GM18520 (cell line): ENCODE results near the gene GDI1.
"Not testable (repeated sequence)": the region's sequence is repeated elsewhere in the genome, so short reads cannot be mapped to it uniquely, and the experiment has no call there.

Experiments used
- ATAC-seq: cut with Tn5 transposase; IDR thresholded peaks from one replicate; pipeline ENCODE4 v1.9.1; 2021; ENCODE audit not compliant: unreplicated experiment

GDI1 gene

DNA sequence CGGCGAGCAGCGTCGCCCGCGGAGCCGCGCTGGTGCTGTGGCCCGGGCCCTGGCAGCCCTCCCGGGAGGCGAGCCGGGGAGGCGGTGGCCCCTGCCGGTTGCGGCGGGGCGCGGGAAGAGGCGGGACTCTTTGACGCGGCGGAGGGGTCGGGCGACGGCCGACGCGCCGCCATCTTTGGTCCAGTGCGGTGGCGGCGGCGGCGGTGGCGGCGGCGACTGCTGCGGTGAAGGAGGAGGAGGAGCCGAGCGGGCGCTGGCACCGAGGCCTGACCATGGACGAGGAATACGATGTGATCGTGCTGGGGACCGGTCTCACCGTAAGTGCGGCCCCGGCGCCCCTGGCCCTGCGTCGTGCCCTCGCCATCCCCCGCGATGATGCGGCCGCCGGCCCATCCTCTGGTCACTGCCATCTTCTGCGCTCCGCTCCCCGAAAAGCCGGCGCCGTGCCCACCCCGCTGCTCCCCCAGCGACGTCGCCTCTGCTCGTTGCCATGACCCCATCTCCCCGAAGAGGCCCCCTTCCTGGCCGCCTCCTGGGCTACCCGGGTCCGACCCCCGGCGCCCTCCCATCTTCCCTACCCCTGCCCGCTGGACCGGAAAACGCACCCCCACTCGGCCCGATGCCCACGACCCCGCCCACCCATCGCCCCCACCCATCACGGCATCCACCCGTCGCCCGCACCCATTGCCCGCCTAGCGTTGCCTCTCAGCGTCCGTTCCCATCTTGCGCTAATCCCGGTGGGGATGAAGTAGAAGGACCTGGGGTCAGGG lies at the start of gene GDI1:
Gene GDI1, plus strand, starts transcription at position 172 of the 770 bp plus-strand sequence. Its CDS starts 101 bp downstream, at position 273.
- ATAC-seq: no peak

DNA sequence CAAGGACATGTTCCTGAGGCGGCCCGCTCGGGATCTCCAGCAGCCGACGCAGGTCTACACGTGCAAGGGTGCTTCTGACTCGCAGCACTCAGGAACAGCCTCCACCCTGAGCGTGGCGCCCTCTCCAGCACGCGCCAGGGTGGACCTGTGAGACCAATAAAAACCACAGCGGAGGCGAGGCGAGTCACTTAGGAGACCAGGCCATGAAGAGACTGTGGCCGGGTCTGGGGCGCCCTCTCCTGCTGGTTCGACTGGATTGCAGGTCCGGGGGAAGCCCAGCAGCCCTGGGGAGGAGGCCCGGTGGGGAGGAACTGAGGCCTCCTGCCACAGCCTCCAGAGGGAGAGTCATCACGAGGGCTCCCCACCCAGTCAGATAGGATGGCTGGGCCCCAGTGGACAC lies 48.9 kb upstream of the GDI1 start:
- ATAC-seq: not testable (repeated sequence)

DNA sequence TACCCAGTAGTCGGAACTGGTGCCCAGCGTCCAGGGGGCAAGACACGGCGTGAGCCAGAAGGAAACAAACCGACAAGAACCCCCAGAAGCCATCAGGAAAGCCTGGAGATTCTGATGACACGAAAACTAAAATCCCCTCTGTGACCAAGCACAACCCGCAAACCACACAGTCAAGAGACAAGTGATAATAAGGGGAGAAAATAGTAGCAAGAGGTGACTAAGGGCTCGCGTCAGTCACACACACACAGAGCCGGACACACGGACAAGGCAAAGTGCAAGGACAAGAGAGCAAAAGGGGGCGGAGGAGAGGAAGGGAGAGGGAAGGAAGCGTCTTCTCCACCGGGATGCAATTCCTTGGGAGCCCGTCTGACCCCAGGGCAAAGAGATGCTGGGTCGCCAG lies 48.3 kb upstream of the GDI1 start:
- ATAC-seq: not testable (repeated sequence)

DNA sequence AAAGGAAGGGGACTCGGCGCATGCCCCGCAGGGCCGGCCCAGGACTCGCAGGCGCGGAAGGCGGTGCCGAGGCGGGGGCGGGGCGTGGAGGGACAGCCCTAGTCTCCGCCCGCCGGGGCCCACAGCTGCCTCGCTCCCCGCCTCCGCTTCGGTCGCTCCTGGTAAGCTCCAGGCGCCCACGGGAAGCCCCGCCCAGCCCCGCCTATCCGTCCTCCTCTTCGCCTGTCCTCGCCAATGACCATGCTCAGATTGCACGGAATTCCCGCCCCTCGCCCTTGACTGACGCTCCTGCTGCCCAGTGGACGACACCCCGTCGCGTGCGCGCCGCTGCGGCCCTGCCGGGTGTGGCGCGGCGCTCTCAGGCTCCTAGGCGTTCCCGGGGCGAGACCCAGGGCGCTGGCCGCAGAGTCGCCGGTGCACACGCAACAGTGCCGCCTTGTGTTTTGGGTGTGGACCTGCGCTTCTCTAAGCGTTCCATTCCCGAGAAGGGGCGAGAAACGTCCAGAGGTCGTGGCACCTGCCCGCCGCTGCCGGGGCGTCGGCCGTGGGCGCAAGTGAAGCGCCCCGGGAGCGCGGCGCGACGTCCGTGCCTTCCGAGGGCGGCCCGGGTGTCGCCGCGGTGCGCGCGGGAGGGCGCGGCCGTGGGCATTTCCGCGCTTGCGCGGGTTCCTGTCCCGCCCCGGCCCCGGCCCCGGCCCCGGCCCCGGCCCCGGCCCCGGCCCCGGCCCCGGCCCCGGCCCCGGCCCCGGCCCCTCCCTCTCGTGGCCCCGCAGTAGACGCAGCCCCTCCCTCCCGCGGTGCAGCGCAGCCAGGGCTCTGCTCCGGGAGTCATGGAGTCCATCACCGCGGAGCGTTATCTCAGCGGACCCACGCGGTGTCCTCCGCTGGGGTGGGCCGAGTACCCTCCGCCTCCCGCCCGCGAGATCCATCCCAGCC lies 46.9 kb upstream of the GDI1 start:
- peak; percentile 61 for ATAC-seq

DNA sequence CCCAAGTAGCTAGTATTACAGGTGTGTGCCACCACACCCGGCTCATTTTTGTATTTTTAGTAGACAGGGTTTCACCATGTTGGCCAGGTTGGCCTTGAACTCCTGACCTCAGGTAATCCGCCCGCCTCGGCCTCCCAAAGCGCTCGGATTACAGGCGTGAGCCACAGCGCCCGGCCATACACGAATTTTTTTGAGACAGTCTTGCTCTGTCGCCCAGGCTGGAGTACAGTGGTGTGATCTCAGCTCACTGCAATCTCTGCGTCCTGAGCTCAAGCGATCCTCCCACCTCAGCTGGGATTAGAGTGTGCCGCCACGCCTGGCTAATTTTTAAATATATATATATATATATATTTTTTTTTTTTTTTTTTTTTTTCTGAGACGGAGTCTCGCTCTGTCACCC lies 40.6 kb upstream of the GDI1 start:
- ATAC-seq: not testable (repeated sequence)

DNA sequence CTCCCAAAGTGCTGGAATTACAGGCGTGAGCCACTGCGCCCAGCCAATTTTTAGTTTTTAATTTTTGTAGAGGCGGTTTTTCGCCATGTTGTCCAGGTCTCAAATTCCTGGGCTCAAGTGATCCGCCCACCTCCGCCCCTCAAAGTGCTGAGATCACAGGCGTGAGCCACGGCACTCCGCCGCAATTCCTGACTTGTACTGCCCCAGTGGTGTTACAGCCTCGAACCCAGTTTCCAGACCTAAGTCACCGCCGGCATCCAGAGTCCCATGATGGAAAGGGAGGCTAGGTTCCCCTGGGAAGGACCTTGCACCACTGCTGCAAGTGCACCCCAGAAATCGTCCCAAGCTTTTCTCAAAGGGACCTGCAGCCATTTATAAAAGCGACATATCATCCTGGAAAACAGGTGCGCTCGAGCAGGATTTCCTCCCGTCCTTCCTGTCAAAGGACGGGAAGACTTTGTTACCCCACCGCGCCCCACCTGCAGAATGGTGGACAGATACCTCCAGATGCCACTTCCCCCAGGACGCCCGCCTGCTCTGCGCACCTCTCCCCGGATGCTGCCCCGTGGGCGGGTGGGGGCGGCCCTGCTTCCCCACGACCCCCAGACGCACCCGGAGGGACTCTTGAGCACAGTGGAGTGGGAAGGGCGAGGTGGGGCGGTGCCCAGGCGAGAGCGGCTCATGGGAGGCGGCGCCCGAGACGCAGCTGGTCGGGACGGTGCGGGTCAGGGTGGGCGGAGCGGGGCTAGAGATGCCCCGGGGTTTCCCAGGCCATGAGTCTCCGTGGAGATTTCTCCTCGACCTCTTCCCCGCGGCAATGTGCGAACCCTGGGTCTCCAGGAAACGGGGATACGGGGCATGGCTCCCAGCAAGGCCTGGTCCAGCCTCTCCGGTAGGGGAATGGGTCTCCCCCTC lies 39.7 kb upstream of the GDI1 start:
- peak; percentile 29 for ATAC-seq

DNA sequence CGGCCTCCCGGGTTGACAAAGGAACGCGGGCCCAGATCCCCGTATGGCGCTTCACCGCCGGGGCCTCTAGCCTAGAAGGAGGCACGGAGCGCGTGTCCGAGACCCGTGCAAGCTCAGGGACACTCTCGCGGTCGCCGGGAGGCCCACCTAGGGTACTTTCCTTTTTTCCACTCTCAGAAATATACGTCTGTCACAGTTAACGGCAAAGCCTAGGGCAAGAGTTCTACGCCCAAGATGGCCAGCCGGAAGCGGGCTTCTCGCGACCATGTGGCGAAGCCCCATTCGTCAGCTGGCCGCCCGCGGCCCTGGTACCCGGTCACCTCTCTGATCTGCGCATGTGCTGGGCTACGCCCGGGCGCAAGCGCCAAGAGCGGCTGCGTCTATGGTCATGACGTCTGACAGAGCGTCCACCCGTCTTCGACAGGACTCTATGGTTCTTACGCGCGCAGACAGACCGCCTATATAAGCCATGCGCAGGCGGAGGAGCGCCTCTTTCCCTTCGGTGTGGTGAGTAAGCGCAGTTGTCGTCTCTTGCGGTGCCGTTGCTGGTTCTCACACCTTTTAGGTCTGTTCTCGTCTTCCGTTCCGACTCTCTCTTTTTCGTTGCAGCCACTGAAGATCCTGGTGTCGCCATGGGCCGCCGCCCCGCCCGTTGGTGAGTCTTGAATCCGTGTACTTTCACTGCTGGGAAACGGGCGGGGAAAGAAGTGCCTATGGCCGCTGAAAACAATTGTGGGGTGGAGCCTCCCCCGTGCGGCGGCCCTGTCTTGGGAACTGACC lies 38.9 kb upstream of the GDI1 start, which contains the start of gene RPL10:
Gene RPL10, plus strand, starts transcription at position 490 of the 780 bp plus-strand sequence. Its CDS starts 143 bp downstream, at position 633.
- ATAC-seq: peak; percentile 79

DNA sequence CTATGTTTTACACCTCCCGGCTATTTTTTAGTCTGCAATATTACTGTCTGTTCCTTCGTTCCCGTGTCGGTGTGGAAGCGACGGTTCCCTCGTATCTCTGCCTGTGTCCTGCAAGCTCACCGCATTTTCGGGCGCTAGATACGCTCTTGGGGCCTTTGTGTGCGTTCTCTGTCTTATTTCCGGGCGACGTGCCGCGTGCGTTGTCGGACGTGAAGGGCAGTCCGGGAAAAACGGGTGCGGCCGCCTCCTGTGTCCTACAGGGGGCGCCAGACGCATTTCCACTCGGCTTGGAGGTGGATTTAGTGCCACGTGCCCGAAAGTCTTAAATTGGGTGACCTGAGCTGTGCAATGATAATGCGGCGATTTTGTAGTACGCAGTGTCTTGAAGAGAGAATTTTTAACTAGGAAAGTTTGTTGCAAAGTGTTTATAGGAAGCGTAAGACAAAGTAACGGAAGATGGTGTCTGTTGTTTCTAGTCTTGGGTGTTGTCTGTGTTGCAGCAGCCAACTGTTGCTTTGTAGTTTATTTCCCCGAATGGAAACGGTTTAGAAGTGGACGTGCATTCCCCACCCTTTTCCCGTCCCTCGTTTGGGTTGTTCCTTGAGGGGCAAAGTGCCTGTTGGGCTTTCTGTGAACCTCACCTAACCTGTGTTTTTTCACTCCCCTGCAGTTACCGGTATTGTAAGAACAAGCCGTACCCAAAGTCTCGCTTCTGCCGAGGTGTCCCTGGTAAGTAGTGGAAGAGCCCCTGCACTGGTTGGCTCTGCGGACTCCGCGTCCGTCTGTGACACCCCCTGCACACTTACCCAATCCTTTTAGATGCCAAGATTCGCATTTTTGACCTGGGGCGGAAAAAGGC lies 38.1 kb upstream of the GDI1 start:
- no peak for ATAC-seq

DNA sequence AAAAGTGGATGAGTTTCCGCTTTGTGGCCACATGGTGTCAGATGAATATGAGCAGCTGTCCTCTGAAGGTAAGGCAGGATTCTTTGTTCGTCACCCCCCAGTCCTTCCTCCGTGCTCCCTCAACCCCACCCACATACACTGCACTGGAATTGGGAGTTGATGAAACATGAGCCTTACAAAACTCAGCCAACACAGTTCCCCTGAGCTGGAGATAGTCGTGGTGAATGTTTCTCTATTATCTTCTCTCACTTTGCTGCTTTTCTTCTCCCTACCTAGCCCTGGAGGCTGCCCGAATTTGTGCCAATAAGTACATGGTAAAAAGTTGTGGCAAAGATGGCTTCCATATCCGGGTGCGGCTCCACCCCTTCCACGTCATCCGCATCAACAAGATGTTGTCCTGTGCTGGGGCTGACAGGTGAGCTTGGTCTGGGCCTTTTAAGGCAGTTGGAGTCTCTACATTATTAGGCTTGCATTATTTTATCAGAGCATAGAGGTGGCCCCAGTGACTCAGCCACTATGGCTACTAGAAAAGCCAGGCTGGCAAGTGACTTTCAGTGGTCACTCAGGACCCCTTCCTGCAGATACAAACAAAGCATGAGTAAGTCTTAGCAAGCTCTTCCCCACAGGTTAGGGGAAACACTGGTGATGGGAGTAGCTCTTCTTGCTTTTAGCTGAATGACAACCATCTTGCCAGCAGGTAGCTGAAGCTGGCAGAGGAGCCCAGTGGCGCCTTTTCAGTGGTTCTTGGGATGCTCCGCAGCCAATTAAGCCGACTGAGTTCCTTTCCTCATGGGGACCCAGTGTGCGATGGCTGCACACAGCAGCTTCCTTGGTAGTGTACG lies 37.2 kb upstream of the GDI1 start:
- no peak for ATAC-seq

DNA sequence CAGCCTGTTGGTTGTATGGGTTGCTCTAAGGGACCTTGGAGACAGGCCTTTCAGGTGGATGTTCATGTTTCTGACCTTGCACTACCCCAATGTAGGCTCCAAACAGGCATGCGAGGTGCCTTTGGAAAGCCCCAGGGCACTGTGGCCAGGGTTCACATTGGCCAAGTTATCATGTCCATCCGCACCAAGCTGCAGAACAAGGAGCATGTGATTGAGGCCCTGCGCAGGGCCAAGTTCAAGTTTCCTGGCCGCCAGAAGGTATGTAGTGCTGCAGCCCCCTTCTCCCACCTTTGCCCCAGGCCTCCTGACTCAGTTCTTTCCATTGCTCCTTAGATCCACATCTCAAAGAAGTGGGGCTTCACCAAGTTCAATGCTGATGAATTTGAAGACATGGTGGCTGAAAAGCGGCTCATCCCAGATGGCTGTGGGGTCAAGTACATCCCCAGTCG lies 36.6 kb upstream of the GDI1 start:
- not testable (repeated sequence) for ATAC-seq

DNA sequence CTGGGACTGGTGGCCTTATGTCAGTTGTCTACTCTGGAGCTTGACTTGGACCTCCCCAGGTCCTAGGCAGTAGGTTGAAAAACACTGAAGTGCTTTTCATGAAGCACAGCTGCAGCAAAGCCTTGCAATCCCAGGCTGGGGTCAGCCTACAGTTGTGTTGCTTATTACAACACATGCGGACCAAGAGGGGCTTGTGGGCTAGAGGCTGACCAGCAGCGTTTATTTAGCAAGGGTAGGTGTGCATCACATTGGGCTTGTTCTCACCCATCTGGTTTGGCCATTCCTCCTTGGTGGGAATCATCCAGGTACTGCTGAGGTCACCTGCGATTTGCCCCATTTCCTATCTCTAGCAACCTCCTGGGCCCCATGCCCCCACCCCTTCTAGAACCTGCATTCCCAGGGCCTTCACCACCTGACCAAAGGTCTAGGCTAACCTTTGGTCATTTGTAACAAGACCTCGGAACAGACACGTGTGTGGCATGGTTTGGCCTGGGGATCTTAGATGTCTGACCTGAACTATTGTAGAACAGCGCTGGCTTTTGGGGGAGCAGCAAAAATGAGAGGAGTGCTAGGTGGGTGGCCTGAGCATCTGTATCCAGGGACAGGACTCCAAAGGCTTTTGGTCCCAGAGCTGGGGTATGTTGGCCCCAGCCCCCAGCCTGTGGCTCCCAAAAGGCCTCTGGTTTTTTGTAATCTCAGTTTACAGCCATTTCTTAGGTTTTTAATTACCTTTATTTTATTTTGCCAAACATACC lies 35.7 kb upstream of the GDI1 start:
- ATAC-seq: no peak

DNA sequence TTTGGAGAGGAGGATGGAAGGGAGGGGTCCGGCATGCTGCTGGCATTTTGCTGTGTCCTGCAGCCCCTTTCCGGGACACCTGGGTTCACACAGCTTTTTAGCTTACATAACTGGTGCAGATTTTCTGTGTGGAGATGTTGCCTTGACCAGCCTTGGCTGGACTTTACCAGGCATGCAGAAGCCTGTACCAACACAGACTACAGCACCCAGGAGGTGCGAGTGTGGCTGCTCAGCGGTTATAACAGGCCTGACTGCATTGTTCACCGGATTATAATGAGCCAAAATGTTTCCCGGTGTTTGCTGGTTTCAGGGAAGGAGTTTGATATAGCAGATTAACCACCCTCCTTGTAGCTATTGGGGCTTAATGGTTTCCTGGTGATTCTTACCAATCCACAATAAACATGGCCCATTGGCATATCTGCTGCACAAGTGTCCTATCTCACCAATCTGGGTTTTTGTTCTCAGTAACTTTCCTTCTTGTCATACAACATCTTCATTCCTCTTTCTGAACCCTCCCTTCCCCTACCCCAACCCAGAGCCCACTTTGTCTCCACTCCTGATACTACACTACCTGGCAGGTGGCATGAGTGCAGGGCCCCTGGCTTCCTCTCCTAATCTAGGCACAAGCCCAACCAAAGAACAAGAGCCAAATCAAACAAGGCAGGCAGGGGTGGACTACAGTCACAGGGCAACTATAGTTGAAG lies 34.9 kb upstream of the GDI1 start:
- no peak for ATAC-seq

DNA sequence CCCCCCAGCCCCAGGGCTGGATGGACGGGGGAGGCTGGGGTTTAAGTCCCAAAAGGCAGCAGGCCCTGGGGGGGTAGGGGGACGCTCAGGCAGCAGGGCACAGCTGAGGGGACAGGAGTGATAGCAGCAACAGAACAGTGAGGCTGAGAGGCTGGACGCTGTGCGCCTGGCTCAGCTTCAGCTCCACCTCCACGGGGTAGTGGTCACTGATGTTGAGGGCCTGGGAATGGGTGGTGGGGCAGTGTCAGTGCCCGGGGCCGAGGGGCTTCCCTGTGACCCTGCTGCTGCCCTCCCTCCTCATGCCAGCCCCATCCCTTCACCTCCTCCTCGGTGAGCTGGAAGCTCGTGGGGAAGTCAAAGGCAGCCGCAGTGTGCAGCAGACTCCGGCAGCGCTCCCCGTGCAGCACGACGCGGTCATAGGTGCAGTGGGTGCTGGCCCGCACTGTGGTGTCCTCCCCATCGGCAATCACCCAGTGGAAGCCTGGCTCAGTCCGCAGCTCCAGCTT lies 34.3 kb upstream of the GDI1 start:
- no peak for ATAC-seq

DNA sequence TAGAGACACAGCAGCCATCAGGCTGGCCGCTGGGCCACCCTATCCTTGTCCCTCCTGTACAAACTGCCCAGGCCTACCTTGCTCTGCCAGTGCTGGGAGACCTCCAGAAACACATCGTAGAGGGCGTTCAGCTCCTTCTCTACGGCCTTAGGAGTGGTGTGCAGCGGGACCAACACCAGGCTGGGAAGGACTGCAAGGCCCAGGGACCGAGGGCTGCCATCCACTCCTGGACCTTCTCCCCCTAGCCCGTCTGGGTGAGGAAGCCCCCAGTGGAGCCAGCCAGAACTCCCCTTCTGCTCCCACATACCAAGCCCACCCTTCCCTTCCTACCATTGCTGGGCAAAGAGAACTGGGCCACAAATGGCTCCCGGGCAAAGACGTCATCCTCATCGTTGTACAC lies 33.8 kb upstream of the GDI1 start:
- no peak for ATAC-seq

DNA sequence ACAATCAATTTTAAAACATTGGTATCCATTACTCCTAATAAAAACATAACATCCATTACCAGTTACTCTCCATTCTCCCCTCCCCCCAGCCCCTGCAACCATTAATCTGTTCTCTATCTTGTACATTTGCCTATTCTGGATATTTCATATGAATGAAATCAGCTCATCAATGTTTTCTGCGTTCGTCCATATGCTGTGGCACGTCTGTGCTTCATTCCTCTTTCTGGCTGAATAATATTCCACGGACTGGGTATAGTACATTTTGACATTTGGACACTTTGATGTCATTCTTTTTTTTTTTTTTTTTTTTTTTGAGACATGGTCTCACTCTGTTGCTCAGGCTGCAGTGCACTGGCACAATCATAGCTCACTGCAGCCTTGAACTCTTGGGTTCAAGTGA lies 33.1 kb upstream of the GDI1 start:
- no peak for ATAC-seq

DNA sequence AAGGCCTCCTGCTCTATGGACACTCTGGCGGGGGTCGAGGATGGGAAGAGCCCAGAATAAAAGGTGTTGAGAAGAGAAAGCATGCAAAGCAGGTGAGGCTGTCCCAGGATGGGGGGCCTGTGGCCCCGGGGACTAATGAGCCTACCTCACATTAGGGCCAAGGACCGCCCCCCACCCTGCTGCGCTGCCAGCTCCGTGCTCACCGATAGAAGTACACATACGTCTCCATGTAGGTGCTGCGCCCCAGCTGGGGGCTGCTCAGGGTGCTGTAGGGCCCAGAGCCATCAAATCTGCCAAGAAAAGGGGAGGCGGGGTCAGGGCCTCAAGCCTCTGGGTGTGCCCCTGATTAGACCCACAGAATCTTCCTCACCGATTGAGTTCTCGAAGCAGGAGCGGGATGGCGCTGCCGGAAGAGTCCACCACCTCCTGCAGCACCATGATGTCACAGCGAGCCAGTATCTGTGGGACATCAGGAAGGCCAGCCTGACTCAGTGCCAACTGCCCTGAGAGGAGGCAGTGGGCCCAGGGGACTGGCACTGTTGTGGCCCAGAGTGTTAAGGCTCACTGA lies 32.2 kb upstream of the GDI1 start:
- no peak for ATAC-seq
